ENCODE measurements around the gene RUNX3.

Gene RUNX3

DNA sequence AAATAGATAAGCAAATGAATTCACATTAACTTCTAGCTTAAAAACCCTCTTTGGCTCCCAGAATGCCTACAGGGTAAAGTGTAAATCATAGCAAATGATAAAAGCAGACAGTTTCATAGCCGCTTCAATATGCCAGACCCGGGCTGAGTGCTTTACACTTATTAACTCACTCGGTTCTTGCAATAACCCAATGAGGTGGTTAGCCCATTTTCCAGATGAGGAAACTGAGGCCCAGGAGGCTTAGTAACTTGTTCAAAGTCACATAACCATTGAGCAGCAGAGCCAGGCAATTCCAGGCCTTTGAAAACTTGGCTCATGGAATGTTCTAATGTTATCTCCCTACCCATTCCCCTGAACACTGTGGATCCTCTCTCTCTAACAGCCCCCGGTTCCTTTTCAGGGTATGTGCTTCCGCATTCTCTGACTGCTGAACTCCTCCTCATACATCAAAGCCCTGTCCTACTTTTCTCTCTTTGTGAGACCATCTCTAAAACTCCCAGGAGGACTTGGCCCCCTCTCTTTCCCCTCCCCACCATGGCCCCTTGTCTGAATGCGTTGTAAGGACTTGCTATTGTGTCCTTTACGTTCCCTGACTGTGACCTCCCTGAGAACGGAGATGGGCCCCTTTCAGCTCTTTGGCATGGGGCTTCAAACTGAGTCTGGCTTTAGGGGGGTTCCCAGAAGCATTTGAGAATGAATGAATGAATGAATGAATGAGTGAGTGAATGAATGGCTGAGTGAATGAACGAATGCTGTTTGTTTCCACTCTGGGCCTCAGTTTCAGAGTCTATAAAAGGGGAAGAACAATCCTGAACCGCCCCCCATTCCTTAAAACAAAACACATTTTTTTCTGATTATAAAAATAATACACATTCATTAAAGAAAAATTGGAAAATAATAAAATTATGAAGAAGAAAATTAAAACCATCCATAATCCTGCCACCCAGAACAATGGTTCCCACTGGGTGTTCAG is 15.6 kb upstream of the RUNX3 start:
- DNase-seq, result no peak

DNA sequence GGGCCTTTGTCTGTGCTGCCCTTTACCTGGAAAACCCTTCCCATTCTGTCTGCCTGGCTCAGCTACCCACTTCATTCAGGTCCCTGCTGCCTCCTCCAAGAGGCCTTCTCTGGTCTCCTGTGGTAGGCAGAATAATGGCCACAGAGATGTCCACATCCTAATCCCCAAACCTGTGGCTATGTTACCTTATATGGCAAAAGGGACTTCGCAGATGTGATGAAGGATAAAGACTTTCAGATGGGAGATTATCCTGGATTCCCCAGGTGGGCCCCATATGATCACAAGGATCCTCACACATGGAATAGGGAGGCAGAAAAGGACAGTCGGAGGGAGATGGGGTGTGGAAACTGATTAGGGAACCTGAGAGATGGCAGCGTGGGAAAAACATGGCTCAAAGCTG is 14.2 kb upstream of the RUNX3 start:
- DNase-seq, result no peak

DNA sequence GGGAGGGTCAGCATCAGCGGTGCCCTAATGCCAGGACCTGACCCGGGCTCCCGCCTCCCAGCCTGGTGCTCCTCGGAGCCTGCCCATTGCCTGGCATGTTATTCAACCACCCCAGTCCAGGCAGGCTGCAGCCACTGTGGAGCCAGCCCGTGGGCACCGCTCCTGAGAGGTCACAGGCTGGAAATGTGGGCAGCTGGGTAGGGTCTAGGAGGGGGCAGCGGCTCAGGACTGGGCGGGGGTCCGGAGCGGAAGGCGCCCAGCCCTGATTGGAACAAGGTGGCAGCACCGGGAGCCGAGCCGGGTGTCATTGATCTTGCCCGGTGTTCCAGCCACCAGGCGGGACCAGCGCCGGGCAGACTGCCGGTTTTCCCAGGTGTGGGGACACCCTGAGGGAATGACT is 12.7 kb upstream of the RUNX3 start:
- DNase-seq, result no peak

- DNase-seq, result no peak
These were observed 11.5 kb upstream of the RUNX3 start for GRCh38 chr1:24941564-24941963.

GRCh38 chr1:24940231-24940630 is 10.2 kb upstream of the RUNX3 start:
- DNase-seq, result no peak

GRCh38 chr1:24939675-24940193 is 9.7 kb upstream of the RUNX3 start:
- no peak for DNase-seq

DNA sequence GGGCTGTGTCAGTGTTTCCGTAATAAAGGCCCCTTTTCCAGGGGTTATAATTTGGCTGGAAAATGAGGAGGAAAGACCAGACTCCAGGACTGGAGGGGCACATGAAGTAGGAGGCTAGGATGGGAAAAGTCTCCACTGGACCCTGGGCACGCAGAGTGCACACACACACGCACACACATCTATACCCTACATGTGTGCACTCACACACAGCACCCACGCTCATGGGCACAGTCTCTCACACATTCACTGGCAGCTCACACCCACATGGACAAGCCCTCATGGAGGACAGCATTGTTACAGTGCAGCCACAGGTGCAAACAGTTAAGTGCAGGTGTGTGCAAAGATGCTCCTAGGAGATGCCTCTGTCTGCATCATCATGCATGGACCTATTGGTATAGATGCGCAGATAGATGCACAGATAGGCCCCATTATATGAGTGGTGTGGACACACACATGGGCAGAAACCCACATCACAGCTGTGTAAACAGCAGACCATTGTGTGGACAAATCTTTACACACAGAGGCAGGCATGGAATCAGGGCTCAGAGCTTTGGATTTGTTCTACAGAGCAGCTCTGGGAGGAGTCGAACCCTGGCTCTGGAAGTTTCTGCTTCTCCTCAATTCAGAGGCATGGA is 9.1 kb upstream of the RUNX3 start:
- DNase-seq, result no peak

DNA sequence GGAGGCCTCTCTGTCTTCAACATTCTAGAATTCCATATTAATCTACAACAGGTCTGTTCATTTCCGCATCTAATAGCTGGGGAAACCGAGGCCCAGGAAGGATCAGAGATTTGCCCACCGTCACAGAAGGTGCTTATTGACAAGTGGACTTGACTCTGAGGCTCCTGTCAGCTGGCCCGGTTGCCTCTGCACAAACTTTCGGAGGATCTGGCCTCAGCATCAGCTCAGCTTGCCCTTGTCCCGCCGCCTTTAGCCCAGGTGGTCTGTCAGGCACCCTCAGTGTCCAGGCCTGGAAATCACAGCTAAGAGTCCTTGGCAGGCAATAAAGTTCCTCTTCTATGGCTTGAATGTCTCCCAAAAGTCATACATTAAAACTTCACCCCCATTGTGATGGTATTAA is 8.2 kb upstream of the RUNX3 start:
- no peak for DNase-seq

DNA sequence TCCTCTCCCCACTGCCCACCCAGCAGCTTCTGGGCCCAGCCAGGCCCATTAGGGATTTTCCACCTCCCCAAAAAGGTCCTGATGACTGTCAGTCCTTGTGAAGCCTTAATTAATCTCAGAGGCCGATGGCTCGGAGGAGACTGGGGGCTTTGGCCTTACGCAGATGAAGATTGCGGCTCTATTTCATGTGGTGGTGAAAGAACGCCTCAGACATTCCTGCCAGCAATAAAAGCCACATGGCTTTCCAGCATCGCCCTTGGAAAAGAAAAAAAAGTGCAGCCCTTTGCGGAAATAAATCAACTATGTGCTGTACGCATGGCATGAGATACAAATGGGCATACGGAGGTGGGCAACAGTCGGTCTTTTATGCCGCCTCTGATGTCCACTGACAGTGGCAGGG is 6.6 kb upstream of the RUNX3 start:
- no peak for DNase-seq

DNA sequence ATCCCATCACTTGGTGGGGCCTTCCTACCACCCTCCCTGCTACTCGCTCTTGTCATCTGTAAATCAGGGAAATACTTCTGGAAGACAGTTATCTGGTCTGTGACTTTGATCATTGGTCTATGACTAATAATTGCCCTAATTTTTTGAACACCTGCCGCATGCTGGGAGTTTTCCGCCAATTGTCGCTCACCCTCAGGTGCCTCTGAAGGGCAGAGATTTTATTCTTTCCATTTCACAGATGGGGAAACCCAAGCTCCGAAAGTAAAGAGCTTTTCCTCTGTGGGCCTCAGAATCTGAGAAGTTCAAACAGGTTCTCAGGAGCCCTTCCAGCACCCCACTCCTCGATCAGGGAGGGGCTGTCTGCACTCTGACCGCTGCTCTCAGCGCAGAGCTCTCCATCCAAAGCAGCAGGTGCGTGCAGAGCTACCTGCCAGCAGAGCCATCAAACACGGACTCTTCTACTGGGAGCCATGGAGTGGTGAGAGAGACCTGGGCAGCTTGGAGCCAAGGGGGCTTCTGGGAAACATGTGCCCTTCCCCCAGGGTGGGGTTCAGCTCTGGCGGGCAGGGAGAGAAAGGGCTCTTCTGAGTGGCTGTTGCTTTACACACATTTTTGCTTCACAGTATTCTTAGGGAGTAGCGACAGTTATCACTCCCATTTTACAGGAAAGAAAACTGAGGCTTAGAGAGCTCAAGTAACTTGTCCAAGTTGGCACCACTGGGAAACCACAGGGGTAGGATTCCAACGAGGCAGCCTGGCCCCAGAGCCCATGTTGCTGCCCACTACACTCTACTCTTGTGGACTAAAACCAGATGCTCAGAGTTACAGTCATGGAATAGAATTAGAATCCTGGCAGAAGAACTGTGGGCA is 5.8 kb upstream of the RUNX3 start:
- DNase-seq, result no peak

- no peak for DNase-seq
These were observed 5.1 kb upstream of the RUNX3 start for GRCh38 chr1:24935196-24935526.

DNA sequence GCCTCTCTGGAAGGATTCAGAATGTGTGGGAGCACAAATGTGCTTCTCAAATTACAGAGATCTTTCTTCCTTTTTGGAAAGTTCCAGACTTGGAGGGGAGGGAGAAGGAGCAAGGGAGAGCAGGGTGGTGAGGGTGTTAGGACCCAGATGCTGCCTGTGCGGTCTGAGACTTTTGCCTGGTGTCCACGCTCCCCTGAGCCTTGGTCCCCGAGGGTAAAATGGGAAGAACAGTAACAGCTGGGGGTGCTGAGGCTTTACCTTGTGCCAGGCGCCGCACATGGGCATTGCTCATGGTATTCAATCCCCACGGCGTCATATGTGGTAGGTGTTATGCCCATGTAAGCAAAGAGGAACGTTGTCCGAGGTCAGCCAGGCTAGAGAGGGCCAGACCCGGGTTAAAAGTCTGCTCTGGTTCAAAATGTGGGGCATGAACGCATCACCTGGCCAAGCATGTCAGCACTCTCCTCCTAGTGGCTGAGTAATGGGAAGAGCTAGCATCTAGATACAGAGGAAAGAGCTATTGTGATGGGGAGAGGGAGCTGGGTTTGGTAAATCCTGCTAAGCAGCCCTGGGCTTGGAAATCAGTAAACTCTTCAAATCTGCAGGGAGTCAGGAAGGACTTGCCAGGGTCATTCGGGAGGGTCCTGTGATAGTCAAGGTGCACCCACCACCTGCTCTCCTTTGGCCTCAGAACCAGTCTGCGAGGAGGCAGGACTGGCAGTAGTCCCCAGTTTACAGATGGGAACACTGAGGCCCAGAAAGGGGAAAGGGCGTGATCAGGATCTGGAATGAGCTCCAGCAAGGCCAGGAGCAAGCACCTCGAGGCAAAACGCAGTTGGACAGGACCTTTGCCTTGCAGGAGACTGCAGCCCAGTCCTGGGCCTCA is 4.5 kb upstream of the RUNX3 start:
- no peak for DNase-seq

- no peak for DNase-seq
These were observed 3.4 kb upstream of the RUNX3 start for GRCh38 chr1:24933468-24933867.

- DNase-seq, result no peak
These were observed 2.7 kb upstream of the RUNX3 start for GRCh38 chr1:24932725-24933294.

GRCh38 chr1:24932284-24932683 is 2.2 kb upstream of the RUNX3 start:
- DNase-seq, result peak; percentile 65

DNA sequence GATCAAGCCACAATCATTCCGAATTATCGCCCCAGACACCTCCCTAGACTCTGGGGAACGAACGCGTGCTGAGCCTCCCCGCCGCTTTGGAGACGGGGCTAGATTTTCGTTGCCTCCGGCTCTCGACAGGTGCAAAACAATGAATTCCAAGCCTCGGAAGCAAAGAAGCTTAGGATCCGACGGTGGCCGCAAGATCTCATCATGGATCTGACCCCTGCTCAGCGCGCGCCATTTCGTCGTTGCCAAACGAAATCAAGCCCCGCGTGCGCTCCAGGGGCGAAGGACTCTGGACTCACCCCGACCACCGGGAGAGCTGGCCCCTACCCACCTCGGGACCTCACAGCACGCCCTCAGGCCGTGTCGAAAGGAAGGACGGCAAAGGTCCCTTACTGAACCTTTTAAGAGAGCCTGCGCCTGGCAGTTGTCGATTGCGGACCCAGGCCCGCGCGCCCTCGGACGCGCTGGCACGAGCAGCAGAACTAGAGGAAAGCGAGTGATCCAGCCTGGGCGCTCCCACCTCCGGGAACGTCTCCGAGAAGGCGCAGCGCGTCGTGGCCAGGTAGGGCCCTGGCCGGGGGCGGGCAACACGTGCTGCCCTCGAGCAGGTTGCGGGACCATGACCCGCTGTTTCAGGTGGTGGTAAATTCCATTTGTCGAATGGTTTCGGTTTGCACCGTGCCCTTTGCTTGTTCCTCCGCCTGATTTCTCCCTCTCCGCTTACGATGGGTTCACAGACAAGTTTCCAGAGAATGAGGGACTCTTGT is 1.6 kb upstream of the RUNX3 start:
- no peak for DNase-seq

- DNase-seq, result no peak
These were observed 1.0 kb upstream of the RUNX3 start for GRCh38 chr1:24931146-24931467.

DNA sequence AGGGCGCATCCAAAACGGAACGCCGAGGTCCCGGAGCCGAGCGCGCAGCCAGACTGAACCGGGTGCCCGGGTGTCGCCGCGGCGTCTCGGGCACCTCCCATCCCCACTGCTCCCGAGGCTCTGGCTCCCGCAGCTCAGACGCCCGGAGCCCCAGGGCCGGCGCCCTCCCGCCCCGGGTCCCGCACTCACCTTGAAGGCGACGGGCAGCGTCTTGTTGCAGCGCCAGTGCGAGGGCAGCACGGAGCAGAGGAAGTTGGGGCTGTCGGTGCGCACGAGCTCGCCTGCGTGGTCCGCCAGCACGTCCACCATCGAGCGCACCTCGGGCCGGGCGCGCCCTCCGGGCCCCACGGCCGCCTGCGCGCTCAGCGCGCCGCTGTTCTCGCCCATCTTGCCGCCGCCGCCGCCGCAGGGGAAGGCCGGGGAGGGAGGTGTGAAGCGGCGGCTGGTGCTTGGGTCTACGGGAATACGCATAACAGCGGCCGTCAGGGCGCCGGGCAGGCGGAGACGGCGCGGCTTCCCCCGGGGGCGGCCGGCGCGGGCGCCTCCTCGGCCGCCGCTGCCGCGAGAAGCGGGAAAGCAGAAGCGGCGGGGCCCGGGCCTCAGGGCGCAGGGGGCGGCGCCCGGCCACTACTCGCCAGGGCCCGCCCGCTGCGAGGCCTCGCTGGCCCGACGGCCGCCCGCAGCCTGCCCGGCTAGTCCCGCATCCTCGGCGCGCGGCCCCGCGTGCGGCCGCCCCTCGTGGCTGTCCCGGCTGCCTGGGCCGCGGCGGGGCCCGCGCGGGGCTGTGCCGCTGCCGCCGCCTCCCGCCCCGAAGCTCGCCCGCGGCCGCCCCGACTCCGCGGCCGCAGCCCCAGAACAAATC is 447 bp downstream of the RUNX3 start:
- peak; percentile 55 for DNase-seq

GRCh38 chr1:24928689-24929397 is 1.2 kb downstream of the RUNX3 start:
- peak; percentile 75 for DNase-seq

All from CD4-positive, alpha-beta T cell treated with Interleukin-17A for 1 hour (primary cell).